MG63 (cell line): ENCODE data around the gene SELENOS. TPM values are rescaled to one million over a fixed set of nuclear protein-coding genes. Genes with fewer than 3 reads are reported as not detected.
"Not testable (repeated sequence)": the region's sequence is repeated elsewhere in the genome, so short reads cannot be mapped to it uniquely, and the experiment has no call there.

ENCODE experiments used
- DNase-seq: peaks from one replicate; pipeline ENCODE4 v3.0.0-alpha.2; 2020
- H3K27me3 ChIP-seq: fragments of 250-450 bp; sonication (Bioruptor Pico); 2 replicates; pipeline ENCODE4 v1.5.1; 2020; ENCODE audit warnings: mild to moderate bottlenecking, moderate library complexity
- H3K36me3 ChIP-seq: fragments of 250-450 bp; sonication (Bioruptor Pico); 2 replicates; pipeline ENCODE4 v1.5.1; 2020; ENCODE audit warnings: mild to moderate bottlenecking, moderate library complexity
- H3K4me3 ChIP-seq: fragments of 250-450 bp; sonication (Bioruptor Pico); 2 replicates; pipeline ENCODE4 v1.5.1; 2020; ENCODE audit warnings: mild to moderate bottlenecking, moderate library complexity
- H3K9me3 ChIP-seq: fragments of 250-450 bp; sonication (Bioruptor Pico); 2 replicates; pipeline ENCODE4 v1.5.1; 2020; ENCODE audit warnings: mild to moderate bottlenecking, moderate library complexity
- total RNA-seq: library from RNA; depleted of rRNA; stranded (reverse); fragments of >200 nt; shearing (Covaris generic); gene quantifications from 2 replicates; pipeline ENCODE4 v1.2.3, GENCODE V29; 2014; ENCODE audit warnings: low replicate concordance

SELENOS gene
- total RNA-seq, 1 experiment from 2014 or later: 131 TPM

GRCh38 chr15:101294731-101295606, 17.7 kb upstream of the SELENOS start, which contains the start of gene SNRPA1:
TSS of gene SNRPA1 (minus strand) at chr15:101295248. CDS start at chr15:101295178, 70 bp downstream.
- peak; percentile 99 for DNase-seq
- peak within 1 kb of the TSS; percentile 98 for H3K4me3 ChIP-seq
- H3K9me3 ChIP-seq: no peaks in the 10 kb centered on the region
- no peaks in the 10 kb centered on the region for H3K27me3 ChIP-seq
- H3K36me3 ChIP-seq: peaks cover 42% of the 10 kb centered on the region

GRCh38 chr15:101293122-101293521, 15.8 kb upstream of the SELENOS start:
- Histone ChIP-seq H3K27me3 (no peaks in the 10 kb centered on the region), H3K4me3 (peak overlapping the region; percentile 98), H3K9me3 (no peaks in the 10 kb centered on the region), H3K36me3 (peaks cover 57% of the 10 kb centered on the region)
- DNase-seq: no peak

DNA sequence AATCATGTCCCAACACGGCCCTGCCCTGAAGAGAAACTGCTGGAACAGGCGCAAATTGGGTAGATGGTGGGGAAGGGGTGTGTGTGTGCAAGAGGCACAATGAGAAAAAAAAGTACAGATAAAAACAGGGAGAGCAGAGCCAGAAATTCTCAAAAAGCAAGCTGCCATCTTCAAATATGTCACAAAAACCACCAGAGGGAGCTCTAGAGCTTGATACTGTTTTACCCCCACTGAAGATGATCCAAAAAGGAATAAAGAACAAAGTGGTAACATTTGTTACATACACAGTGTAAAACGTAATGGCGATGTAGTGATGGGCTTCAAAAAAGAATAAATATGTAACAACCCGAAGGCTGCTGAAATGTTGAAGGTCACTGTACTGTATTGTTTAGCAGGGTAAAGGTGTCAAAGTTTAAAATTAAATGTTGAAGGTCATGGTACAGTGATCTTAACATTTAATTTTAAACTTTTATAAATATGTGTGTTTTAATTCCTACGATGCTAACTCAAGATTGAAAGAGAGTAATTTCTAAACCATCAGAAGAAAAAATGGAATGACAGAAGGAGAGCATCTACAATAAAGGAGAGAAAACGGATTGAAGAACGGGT, 11.7 kb upstream of the SELENOS start:
- DNase-seq: no peak
- H3K27me3 ChIP-seq: no peaks in the 10 kb centered on the region
- no peak overlapping the region for H3K4me3 ChIP-seq
- peaks cover 88% of the 10 kb centered on the region for H3K36me3 ChIP-seq
- H3K9me3 ChIP-seq: no peaks in the 10 kb centered on the region

GRCh38 chr15:101287342-101287741, 10.1 kb upstream of the SELENOS start:
- peaks cover 91% of the 10 kb centered on the region for H3K36me3 ChIP-seq
- not testable (repeated sequence) for H3K4me3 ChIP-seq, DNase-seq, H3K27me3 ChIP-seq, H3K9me3 ChIP-seq

DNA sequence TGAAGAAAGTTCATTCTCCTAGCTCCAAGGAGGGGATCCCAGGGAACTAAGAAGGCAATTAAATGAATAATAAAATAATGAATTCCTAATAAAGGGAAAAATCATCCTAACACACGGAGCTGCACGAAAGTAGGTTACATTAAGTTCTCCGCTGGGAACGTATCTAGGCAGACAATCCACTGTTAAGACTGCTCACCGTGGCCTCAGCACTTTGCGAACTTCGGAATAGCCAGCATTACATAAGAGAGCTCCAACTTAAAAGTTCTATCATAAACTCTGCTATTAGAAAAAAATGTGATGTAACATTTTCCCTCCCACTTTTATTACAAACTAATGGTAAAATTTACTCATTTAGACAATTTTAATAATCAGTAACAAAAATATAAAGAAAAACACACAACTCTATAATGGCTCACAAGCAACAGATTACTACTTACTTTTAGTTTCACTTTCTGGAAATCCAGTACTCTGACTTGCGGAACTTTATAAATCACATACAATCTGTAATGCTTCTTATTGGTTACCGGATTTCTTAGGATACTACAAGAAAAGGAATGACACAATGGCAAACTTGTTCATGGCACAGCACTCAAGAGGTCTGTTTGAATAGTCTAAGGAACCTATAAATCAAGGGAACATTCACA, 9.3 kb upstream of the SELENOS start:
- Histone ChIP-seq H3K4me3 (no peak overlapping the region), H3K27me3 (no peaks in the 10 kb centered on the region), H3K36me3 (peaks cover 91% of the 10 kb centered on the region), H3K9me3 (no peaks in the 10 kb centered on the region)
- DNase-seq: no peak

DNA sequence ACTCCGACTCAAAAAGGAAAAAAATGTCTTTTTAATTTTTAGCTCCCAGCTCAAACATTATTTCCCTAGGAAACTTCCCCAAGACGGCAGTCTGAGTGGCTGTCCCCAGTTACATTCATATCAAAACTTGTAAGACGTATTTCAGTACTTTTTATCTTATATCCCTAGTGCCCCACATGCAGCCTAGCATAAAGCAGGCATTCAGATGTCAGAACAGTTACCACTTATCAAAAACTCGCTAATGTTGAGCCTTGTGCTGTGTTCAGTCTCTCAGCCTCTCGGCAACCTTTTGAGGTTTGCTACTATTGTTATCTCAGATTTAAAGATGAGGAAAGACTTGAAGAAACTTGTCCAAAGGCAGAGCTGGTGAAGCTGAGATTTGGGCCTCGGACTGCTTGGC, 6.6 kb upstream of the SELENOS start:
- H3K36me3 ChIP-seq: peaks cover 91% of the 10 kb centered on the region
- DNase-seq: no peak
- H3K27me3 ChIP-seq: no peaks in the 10 kb centered on the region
- H3K4me3 ChIP-seq: no peak overlapping the region
- H3K9me3 ChIP-seq: no peaks in the 10 kb centered on the region

GRCh38 chr15:101280007-101280406, 2.7 kb upstream of the SELENOS start:
- H3K4me3 ChIP-seq: no peak overlapping the region
- H3K27me3 ChIP-seq: no peaks in the 10 kb centered on the region
- peaks cover 64% of the 10 kb centered on the region for H3K36me3 ChIP-seq
- no peaks in the 10 kb centered on the region for H3K9me3 ChIP-seq
- DNase-seq: no peak

GRCh38 chr15:101277943-101278564, 769 bp upstream of the SELENOS start:
- peaks cover 67% of the 10 kb centered on the region for H3K36me3 ChIP-seq
- no peaks in the 10 kb centered on the region for H3K9me3 ChIP-seq
- H3K27me3 ChIP-seq: no peaks in the 10 kb centered on the region
- no peak for DNase-seq
- H3K4me3 ChIP-seq: peak overlapping the region; percentile 92

DNA sequence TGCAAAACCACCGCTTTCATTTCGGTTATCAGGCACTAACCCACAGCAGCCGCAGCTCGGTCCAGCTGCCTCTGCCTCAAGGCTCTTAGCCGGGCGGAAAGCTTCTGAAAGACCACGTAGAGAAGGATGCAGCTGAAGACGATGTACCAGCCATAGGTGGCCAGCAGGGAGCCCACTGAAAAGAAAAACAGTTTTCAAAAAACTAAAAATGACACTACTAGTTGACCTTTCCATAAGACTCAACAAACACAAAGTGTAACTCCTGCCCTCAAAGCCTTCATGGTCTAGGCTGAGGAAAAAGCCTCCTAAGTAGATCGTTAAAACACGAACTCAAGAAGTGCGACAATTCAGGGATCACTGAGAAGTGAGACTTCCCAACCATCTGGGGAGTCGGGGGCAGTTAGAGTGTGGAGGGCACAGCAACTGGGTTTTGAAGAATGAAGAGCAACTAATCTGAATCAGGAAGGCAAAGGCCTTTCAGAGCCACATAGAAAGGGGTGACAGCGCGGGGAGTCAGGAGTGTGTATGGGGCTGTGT, 716 bp downstream of the SELENOS start:
- Histone ChIP-seq H3K9me3 (no peaks in the 10 kb centered on the region), H3K4me3 (peak overlapping the region; percentile 92), H3K36me3 (peaks cover 67% of the 10 kb centered on the region), H3K27me3 (no peaks in the 10 kb centered on the region)
- no peak for DNase-seq

- Histone ChIP-seq H3K9me3 (no peaks in the 10 kb centered on the region), H3K27me3 (no peaks in the 10 kb centered on the region), H3K4me3 (no peak overlapping the region), H3K36me3 (peaks cover 67% of the 10 kb centered on the region)
- no peak for DNase-seq
Measured at GRCh38 chr15:101275018-101275417, 2.3 kb downstream of the SELENOS start.

GRCh38 chr15:101273534-101273933, 3.8 kb downstream of the SELENOS start:
- H3K36me3 ChIP-seq: peaks cover 71% of the 10 kb centered on the region
- no peaks in the 10 kb centered on the region for H3K27me3 ChIP-seq
- no peaks in the 10 kb centered on the region for H3K9me3 ChIP-seq
- DNase-seq: no peak
- no peak overlapping the region for H3K4me3 ChIP-seq

DNA sequence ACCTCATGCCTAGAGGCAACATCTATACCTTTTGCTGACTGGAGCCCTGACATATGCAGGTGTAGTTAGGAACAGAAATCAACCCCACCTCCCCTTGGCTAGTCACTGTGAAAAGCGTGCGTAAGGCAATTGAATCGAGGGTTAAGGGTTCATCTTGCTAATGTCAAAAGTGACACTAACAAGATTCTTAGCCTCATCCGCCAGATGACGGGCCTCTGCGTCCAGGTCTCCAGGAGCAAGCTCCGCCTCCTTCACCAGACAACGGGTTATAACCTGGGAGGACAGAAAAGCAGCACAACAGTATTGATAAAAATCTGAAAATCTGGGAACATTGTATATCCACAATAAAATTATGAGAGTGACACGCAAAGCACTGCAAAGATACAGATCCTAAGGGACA, 4.7 kb downstream of the SELENOS start:
- Histone ChIP-seq H3K4me3 (no peak overlapping the region), H3K27me3 (no peaks in the 10 kb centered on the region), H3K9me3 (no peaks in the 10 kb centered on the region), H3K36me3 (peaks cover 71% of the 10 kb centered on the region)
- no peak for DNase-seq

GRCh38 chr15:101269479-101270223, 7.6 kb downstream of the SELENOS start:
- peak; percentile 36 for DNase-seq
- peaks cover 57% of the 10 kb centered on the region for H3K36me3 ChIP-seq
- H3K4me3 ChIP-seq: no peak overlapping the region
- no peaks in the 10 kb centered on the region for H3K9me3 ChIP-seq
- H3K27me3 ChIP-seq: no peaks in the 10 kb centered on the region

DNA sequence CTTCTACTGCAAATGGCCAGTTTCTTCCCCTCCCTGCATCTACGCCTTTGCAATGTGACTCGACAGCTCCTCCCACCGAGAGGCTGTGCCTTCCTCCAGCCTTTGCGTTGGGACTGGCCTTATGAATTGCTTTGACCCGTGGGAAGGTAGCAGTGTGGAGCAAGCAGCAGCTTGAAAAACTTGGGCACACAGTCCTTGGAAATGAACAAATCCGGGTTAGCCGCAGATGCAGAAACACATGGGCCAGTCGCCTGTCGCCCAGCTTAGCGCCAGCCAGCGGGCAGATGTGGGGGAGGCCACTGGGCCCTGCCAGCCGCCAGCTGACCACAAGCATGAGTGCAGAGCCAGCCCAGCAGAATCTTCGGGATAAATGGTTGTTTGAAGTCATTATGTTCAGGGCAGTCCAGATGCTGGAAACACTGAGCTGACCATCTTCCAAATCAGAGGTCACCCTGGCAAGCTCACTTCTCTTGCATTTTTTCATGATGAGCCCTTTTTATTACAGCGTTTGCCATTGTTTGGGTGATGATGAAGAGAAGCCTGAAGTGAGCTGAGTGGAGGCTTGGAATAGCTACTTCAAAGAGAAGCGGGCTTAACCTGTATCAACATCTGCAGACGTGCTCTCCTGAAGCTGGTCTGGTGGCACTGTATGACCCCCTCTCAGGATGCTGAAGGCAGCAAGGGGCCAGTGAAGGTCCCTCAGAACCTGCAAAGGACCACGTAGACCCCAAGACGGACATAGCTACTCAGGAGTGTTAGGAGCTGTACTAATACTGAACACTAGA, 9.8 kb downstream of the SELENOS start:
- Histone ChIP-seq H3K9me3 (no peaks in the 10 kb centered on the region), H3K36me3 (peaks cover 36% of the 10 kb centered on the region), H3K4me3 (no peak overlapping the region), H3K27me3 (no peaks in the 10 kb centered on the region)
- peak; percentile 92 for DNase-seq

DNA sequence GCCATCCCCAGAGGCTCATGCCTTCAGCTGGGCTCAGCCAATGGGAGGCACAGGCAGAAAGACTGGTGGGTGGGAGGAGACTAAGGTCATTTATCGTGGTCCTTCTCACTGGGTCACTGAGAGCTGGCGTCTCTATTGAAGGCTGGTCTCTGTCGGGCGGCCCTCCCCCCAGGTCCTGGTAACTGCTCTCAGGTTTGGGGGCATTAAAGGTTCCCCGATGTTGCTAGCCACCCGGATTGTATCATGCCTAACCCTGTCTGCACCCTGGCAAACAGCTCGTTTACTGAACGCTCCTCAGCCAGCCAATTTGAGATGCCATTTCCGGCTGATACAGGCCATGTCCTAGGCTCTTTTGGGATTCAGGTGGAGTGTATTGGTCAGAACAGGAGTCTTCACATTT, 10.5 kb downstream of the SELENOS start:
- H3K9me3 ChIP-seq: no peaks in the 10 kb centered on the region
- DNase-seq: no peak
- H3K4me3 ChIP-seq: no peak overlapping the region
- peaks cover 29% of the 10 kb centered on the region for H3K36me3 ChIP-seq
- H3K27me3 ChIP-seq: no peaks in the 10 kb centered on the region
